Activated naive CD4-positive, alpha-beta T cell (primary cell): ENCODE results near the gene C12orf75.

ENCODE experiments used
- DNase-seq, 4 experiments: peaks; one replicate each; lab custom pipeline; 2025; lab: John Stamatoyannopoulos, UW

C12orf75 gene

DNA sequence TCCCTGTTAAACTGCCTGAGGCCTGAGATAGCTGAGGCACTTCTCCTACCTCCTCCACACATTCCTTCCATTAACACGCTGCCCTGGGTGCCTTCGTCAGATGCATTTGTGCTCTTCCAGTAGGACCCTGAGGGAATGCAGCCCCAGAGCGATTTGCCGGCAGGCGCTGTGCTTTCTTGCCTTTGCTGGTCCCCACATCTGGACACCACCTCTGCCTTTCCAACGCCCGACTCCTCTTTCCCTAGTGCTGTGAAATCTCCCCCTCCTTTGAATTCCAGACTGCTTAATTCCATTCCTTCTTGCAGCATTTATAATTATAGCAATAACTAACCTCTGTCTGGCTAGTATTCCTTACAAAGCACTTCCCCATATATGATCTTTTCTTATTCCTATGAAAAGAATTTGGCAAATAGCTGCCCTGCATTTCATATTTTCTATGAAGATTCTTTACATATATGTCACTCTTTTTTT, 88.4 kb downstream of the C12orf75 start:
- DNase-seq, result no peak

DNA sequence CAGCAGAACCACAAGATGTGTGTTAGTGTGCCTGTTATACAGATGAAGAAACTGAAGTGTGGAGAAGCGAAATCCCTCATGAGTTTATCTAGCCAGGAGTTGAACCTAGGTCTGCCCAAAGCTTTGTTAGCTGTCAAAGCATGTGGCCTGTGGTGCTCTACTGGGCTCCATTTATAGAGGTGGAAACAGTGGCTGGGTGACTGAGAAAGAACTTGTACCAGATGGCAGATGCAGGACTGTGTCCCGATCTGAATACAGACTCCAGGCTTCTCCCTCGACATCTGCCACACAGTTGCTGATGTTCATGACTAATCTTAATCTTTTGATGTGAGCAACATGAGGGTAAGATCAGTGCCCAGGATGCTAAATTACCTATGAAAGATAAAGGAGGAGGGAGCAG, 89.1 kb downstream of the C12orf75 start:
- DNase-seq, result no peak

DNA sequence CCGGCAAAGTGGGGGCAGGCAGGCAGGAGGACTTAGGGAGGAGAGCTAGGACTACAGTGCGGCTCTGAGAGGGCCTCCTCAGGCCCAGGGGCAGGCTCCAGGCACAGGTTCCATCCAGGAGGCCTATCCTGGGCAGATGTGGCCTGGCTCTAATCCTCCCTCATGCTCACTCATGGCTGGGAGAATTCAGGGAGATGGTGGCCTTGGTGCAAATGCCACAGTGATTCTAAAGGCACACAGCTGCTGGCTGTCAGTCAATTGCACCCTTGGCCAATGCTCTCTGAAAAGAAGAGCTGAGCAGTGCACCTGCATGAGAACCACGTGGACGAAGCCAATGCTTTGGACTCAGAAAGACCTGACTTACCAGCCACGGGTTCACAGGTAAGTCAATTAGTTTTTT, 89.6 kb downstream of the C12orf75 start:
- DNase-seq, result no peak

DNA sequence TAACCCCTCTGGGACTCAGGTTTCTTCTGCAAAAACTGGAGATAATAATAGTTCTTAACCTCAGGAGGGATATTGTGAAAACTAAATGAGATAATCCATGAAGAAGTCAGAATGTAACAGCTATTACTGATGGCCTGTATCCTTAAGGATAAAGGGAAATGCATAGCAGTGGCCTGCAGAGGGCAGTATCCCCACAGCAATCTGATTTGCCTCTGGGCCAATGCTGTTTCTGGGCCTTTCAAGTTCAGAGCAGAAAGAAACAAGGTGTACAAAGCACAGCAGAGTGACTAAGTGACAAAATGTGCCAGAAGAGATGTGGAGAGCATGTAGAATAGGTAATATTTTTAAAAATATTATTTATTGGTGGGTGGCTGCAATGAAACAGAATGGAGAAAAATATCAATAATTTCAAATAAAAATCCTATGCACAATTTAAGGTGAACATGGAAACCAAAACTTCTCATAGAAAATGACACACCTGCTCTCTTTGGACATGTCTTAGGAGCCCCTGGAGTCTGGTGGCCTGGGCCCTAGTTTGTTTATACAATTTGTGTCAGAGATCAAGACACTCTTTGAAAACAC, 90.3 kb downstream of the C12orf75 start:
- peak in 3 of 4 experiments; percentile 17 to 40 (median 19) for DNase-seq
